Gastroesophageal sphincter (tissue), 4 donors: ENCODE data around the gene IFI27L2. TPM values are rescaled to one million over a fixed set of nuclear protein-coding genes. Genes with fewer than 3 reads are reported as not detected.

Experiments used
- ATAC-seq: fragments of 150-250 bp; one replicate; pipeline ENCODE4 v1.9.1; 2016; ENCODE audit warnings: mild to moderate bottlenecking, moderate library complexity
- H3K27ac ChIP-seq, 4 donors: fragments of 200-600 bp; sonication (generic) in 3 of 4; 1 replicate in 3 of 4; 2 replicates in 1 of 4; pipeline ENCODE4 v1.5.1; 2016 to 2019
- H3K27me3 ChIP-seq: fragments of 200-600 bp; sonication (generic); one replicate; pipeline ENCODE4 v1.5.1; 2019
- H3K36me3 ChIP-seq, 2 donors: fragments of 200-600 bp; sonication (generic); one replicate each; pipeline ENCODE4 v1.5.1; 2019; ENCODE audit warnings: control low read depth in 1 of 2
- H3K4me1 ChIP-seq, 3 donors: fragments of 200-600 bp; sonication (generic); 1 replicate in 2 of 3; 2 replicates in 1 of 3; pipeline ENCODE4 v1.5.1; 2016 to 2019; ENCODE audit warnings: control low read depth in 2 of 3
- H3K4me3 ChIP-seq, 2 donors: fragments of 200-600 bp; sonication (generic); one replicate each; pipeline ENCODE4 v1.5.1; 2019; ENCODE audit warnings: mild to moderate bottlenecking in 1 of 2, moderate library complexity in 1 of 2
- H3K9me3 ChIP-seq, 3 donors: fragments of 200-600 bp; sonication (generic); one replicate each; pipeline ENCODE4 v1.5.1; 2017 to 2019; ENCODE audit warnings: control low read depth in 2 of 3
- CTCF ChIP-seq, 4 experiments: fragments of 200-600 bp in 2 of 4; fragments of 450-650 bp in 2 of 4; sonication (generic) in 1 of 4; IDR thresholded peaks; one replicate each; pipeline ENCODE4 v1.5.1; 2017 to 2019; ENCODE audit warnings: antibody characterized with exemption in 4 of 4, mild to moderate bottlenecking in 2 of 4, moderate library complexity in 2 of 4
- EP300 ChIP-seq: sonication (generic); formaldehyde crosslinking; IDR thresholded peaks from one replicate; pipeline ENCODE4 v1.6.1; 2017; ENCODE audit warnings: antibody characterized with exemption, mild to moderate bottlenecking
- POLR2A ChIP-seq, 2 donors: fragments of 450-650 bp; IDR thresholded peaks; one replicate each; pipeline ENCODE4 v1.6.1; 2017; ENCODE audit warnings: antibody characterized with exemption in 2 of 2, mild to moderate bottlenecking in 2 of 2, moderate library complexity in 1 of 2
- POLR2AphosphoS5 ChIP-seq: sonication (generic); formaldehyde crosslinking; IDR thresholded peaks from one replicate; pipeline ENCODE4 v1.6.1; 2017; ENCODE audit warnings: antibody characterized with exemption
- WGBS, 2 donors: methylation state at CpG; one replicate each; pipeline ENCODE4 v1.1.5; 2018; ENCODE audit warnings: low coverage in 1 of 2; 5-methylcytosine and 5-hydroxymethylcytosine counted together
- total RNA-seq, 4 donors: library from RNA; depleted of rRNA; stranded (reverse); fragments of >200 nt; gene quantifications; one replicate each; pipeline ENCODE4 v1.1.0, GENCODE V29; 2016

The IFI27L2 gene
- total RNA-seq, 4 donors from 2014 or later: 25.7 to 67.2 (median 52.2) TPM

GRCh38 chr14:94125659-94126418 is 3.6 kb downstream of the IFI27L2 start:
- no peak for TF ChIP-seq EP300
- no peak for TF ChIP-seq POLR2A (IDR thresholded peaks at IDR 0.05)
- TF ChIP-seq CTCF (IDR thresholded peaks at IDR 0.05): no peak
- no peak for TF ChIP-seq POLR2AphosphoS5
- Histone ChIP-seq H3K27me3 (no peaks in the 10 kb centered on the region), H3K27ac (no peak overlapping the region), H3K9me3 (peaks cover 0 to 4% (median 0%) of the 10 kb centered on the region in 3 donors), H3K4me3 (no peak overlapping the region), H3K4me1 (peaks cover 0 to 24% (median 3%) of the 10 kb centered on the region in 3 donors), H3K36me3 (peaks cover 0 to 21% of the 10 kb centered on the region in 2 donors)
- 74 to 96% methylated on average over 3 to 4 of the region's 6 CpGs for WGBS, 2 donors
- ATAC-seq: no peak

DNA sequence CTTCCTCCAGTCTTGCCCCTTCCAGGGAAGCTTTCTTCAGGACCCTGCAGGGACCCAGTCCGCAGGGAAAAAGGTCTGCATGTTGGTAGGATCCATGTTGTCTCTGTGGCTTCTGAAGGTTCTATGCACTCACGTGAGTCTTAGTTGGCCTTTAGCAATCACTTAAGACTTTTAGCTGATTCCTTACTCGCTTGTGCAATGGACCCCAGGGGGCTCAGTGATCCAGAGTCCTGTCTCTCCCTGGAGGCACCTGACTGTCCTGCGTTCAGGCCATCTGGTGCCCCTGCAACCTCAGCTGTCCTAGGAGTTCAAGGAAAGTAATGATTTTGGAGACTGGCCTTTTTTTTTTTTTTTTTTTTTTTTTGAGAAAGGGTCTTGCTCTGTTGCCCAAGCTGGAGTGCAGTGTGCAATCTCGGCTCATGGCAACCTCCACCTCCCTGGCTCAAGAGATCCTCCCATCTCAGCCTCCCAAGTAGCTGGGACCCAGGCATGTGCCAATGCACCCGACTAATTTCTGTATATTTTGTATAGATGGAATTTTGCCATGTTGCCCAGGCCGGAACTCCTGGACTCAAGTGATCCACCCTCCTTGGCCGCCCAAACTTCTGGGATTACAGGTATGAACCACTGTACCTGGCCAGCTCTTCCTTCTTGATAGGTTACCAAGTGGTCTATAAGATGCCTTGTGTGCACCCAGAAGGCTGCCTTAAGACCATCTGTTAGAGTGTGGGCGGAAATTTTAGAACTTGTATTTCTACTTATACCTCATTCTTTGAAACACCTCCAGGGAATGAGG is 4.6 kb downstream of the IFI27L2 start:
- H3K4me3 ChIP-seq: no peak overlapping the region
- H3K9me3 ChIP-seq: peaks cover 0 to 14% (median 0%) of the 10 kb centered on the region in 3 donors
- H3K4me1 ChIP-seq: peaks cover 0 to 16% (median 3%) of the 10 kb centered on the region in 3 donors
- H3K27ac ChIP-seq: no peak overlapping the region
- ATAC-seq: no peak
- 89 to 100% methylated on average over 3 to 5 of the region's 9 CpGs for WGBS, 2 donors
- no peaks in the 10 kb centered on the region for H3K27me3 ChIP-seq
- TF ChIP-seq EP300 (no peak), POLR2A (IDR thresholded peaks at IDR 0.05) (no peak), POLR2AphosphoS5 (no peak), CTCF (IDR thresholded peaks at IDR 0.05) (no peak)
- H3K36me3 ChIP-seq: peaks cover 0 to 21% of the 10 kb centered on the region in 2 donors

- 85% methylated on average over 1 of the region's 1 CpG; no CpG with 5 or more reads in 1 of the 2 donors for WGBS, 2 donors
- TF ChIP-seq POLR2A (IDR thresholded peaks at IDR 0.05) (no peak), EP300 (no peak), CTCF (IDR thresholded peaks at IDR 0.05) (no peak), POLR2AphosphoS5 (no peak)
- Histone ChIP-seq H3K4me1 (peaks cover 0 to 8% (median 0%) of the 10 kb centered on the region in 3 donors), H3K27ac (no peak overlapping the region), H3K4me3 (no peak overlapping the region), H3K36me3 (peaks cover 0 to 21% of the 10 kb centered on the region in 2 donors), H3K9me3 (peaks cover 0 to 22% (median 0%) of the 10 kb centered on the region in 3 donors), H3K27me3 (peaks cover 6% of the 10 kb centered on the region)
- no peak for ATAC-seq
These were observed 5.5 kb downstream of the IFI27L2 start for GRCh38 chr14:94123868-94124267.

GRCh38 chr14:94123296-94123695 is 6.1 kb downstream of the IFI27L2 start:
- H3K9me3 ChIP-seq: peaks cover 0 to 22% (median 0%) of the 10 kb centered on the region in 3 donors
- H3K27ac ChIP-seq: no peak overlapping the region
- ATAC-seq: no peak
- peaks cover 6% of the 10 kb centered on the region for H3K27me3 ChIP-seq
- WGBS, 2 donors: 80 to 91% methylated on average over 4 to 8 of the region's 9 CpGs
- H3K36me3 ChIP-seq: peaks cover 0 to 21% of the 10 kb centered on the region in 2 donors
- TF ChIP-seq EP300: no peak
- TF ChIP-seq CTCF (IDR thresholded peaks at IDR 0.05): no peak
- TF ChIP-seq POLR2AphosphoS5: no peak
- no peak for TF ChIP-seq POLR2A (IDR thresholded peaks at IDR 0.05)
- peaks cover 0 to 2% (median 0%) of the 10 kb centered on the region in 3 donors for H3K4me1 ChIP-seq
- no peak overlapping the region for H3K4me3 ChIP-seq
